IMR-90 (cell line): ENCODE measurements around the gene CDC42EP1. TPM values are rescaled to one million over a fixed set of nuclear protein-coding genes. Genes with fewer than 3 reads are reported as not detected.
A peak's percentile ranks its signal among the peaks of the same experiment; 100 is the strongest.

Experiments
- ATAC-seq: fragments of 200-7000 bp; cut with Tn5 transposase; 2 replicates; pipeline ENCODE4 v1.9.1; 2020; ENCODE audit warnings: low read depth, mild to moderate bottlenecking, moderate library complexity
- BruUV-seq: library from RNA; stranded (reverse); fragments of 400-500 nt; replicated peaks from 2 replicates; lab custom pipeline; 2021; lab: Mats Ljungman, UMichigan
- CTCF ChIA-PET: fragments of 300-600 bp; formaldehyde crosslinking; extraction: SDS; loops from one replicate; lab custom pipeline; 2021; ENCODE audit warnings: antibody characterized with exemption; lab: Yijun Ruan, JAX
- POLR2A ChIA-PET: fragments of 300-600 bp; sonication (Branson Sonifier 250); formaldehyde crosslinking; loops from one replicate; lab custom pipeline; 2022; ENCODE audit warnings: antibody characterized with exemption; ENCODE audit not compliant: unreplicated experiment; lab: Charles Lee
- DNase-seq: peaks from one replicate; pipeline ENCODE4 v3.0.0; 2013
- H2AFZ ChIP-seq: replicated peaks from 2 replicates; pipeline ENCODE3; 2013; ENCODE audit warnings: low read length, mild to moderate bottlenecking; ENCODE audit not compliant: poor library complexity
- H2AK5ac ChIP-seq: 2 replicates; pipeline ENCODE4 v1.6.1; 2013; ENCODE audit warnings: low read depth, low read length, inconsistent platforms
- H2AK9ac ChIP-seq: replicated peaks from 2 replicates; pipeline ENCODE3; 2013; ENCODE audit warnings: mild to moderate bottlenecking, low read depth, low read length, moderate library complexity; ENCODE audit not compliant: poor library complexity
- H2BK120ac ChIP-seq: 2 replicates; pipeline ENCODE4 v1.6.1; 2013; ENCODE audit warnings: low read depth, low read length, inconsistent platforms
- H2BK15ac ChIP-seq: 3 replicates; pipeline ENCODE4 v1.6.1; 2013; ENCODE audit warnings: low read depth, low read length, inconsistent platforms
- H2BK20ac ChIP-seq: 2 replicates; pipeline ENCODE4 v1.6.1; 2013; ENCODE audit warnings: low read depth, mild to moderate bottlenecking, inconsistent platforms, low read length, moderate library complexity
- H2BK5ac ChIP-seq: 2 replicates; pipeline ENCODE4 v1.6.1; 2013; ENCODE audit warnings: mild to moderate bottlenecking, low read depth, low read length, inconsistent platforms; ENCODE audit not compliant: poor library complexity, severe bottlenecking
- H3K14ac ChIP-seq: replicated peaks from 2 replicates; pipeline ENCODE4 v1.6.1; 2013; ENCODE audit warnings: low read depth, low read length, inconsistent platforms
- H3K18ac ChIP-seq: 2 replicates; pipeline ENCODE4 v1.6.1; 2013; ENCODE audit warnings: low read depth, low read length, control low read depth
- H3K23ac ChIP-seq: 2 replicates; pipeline ENCODE4 v1.6.1; 2013; ENCODE audit warnings: low read depth, low read length, inconsistent platforms
- H3K27ac ChIP-seq: 2 replicates; pipeline ENCODE4 v1.5.1; 2013; ENCODE audit warnings: mild to moderate bottlenecking, control low read depth, low read length; ENCODE audit not compliant: insufficient read depth
- H3K27me3 ChIP-seq: 2 replicates; pipeline ENCODE4 v1.6.1; 2013; ENCODE audit warnings: low read length; ENCODE audit not compliant: control insufficient read depth, insufficient read depth
- H3K36me3 ChIP-seq: 2 replicates; pipeline ENCODE4 v1.6.1; 2013; ENCODE audit warnings: low read length, mixed read lengths; ENCODE audit not compliant: control insufficient read depth, insufficient read depth
- H3K4ac ChIP-seq: 2 replicates; pipeline ENCODE4 v1.6.1; 2013; ENCODE audit warnings: low read depth, low read length, inconsistent platforms
- H3K4me1 ChIP-seq: 2 replicates; pipeline ENCODE4 v1.6.1; 2013; ENCODE audit warnings: low read length, mixed read lengths; ENCODE audit not compliant: control insufficient read depth, insufficient read depth
- H3K4me2 ChIP-seq: 2 replicates; pipeline ENCODE4 v1.6.1; 2013; ENCODE audit warnings: low read depth, mild to moderate bottlenecking, control low read depth, low read length, moderate library complexity
- H3K4me3 ChIP-seq: 2 replicates; pipeline ENCODE4 v1.5.1; 2013; ENCODE audit warnings: low read depth, mild to moderate bottlenecking, control low read depth, low read length, moderate library complexity; ENCODE audit not compliant: insufficient read depth
- H3K56ac ChIP-seq: 2 replicates; pipeline ENCODE4 v1.6.1; 2013; ENCODE audit warnings: low read length, inconsistent platforms; ENCODE audit not compliant: insufficient read depth; ENCODE audit errors: extremely low read depth
- H3K79me1 ChIP-seq, 2 experiments: 2 replicates each; pipeline ENCODE4 v1.6.1; 2013; ENCODE audit warnings: low read length in 2 of 2, inconsistent platforms in 1 of 2, low read depth in 1 of 2
- H3K9ac ChIP-seq: 2 replicates; pipeline ENCODE4 v1.6.1; 2013; ENCODE audit warnings: low read depth, low read length, control low read depth
- H3K9me1 ChIP-seq: 2 replicates; pipeline ENCODE4 v1.6.1; 2013; ENCODE audit warnings: low read length, inconsistent platforms; ENCODE audit not compliant: insufficient read depth
- H3K9me3 ChIP-seq: 2 replicates; pipeline ENCODE4 v1.6.1; 2013; ENCODE audit warnings: low read length; ENCODE audit not compliant: control insufficient read depth, insufficient read depth
- H4K20me1 ChIP-seq: 2 replicates; pipeline ENCODE4 v1.6.1; 2013; ENCODE audit warnings: low read length, inconsistent platforms; ENCODE audit not compliant: insufficient read depth
- H4K5ac ChIP-seq: 2 replicates; pipeline ENCODE4 v1.6.1; 2013; ENCODE audit warnings: mild to moderate bottlenecking, low read depth, low read length, control low read depth
- H4K8ac ChIP-seq, 2 experiments: 2 replicates each; pipeline ENCODE4 v1.6.1; 2013; ENCODE audit warnings: low read depth in 2 of 2, low read length in 2 of 2, control low read depth in 1 of 2, inconsistent platforms in 1 of 2
- H4K91ac ChIP-seq: 2 replicates; pipeline ENCODE4 v1.6.1; 2013; ENCODE audit warnings: low read depth, low read length, inconsistent platforms; ENCODE audit not compliant: insufficient read depth
- BHLHE40 ChIP-seq: fragments of 150-350 bp; IDR thresholded peaks from 2 replicates; pipeline ENCODE4 v1.6.1; 2016; ENCODE audit warnings: mild to moderate bottlenecking, low read depth, low read length
- CEBPB ChIP-seq: IDR thresholded peaks from 2 replicates; pipeline ENCODE4 v1.6.1; 2012; ENCODE audit warnings: low read depth, low read length, improper control_type of control experiment
- CHD1 ChIP-seq: IDR thresholded peaks from 2 replicates; pipeline ENCODE4 v1.6.1; 2012; ENCODE audit warnings: low read depth, low read length, improper control_type of control experiment
- CTCF ChIP-seq: conservative IDR thresholded peaks from 2 replicates; pipeline ENCODE4 v1.5.1; 2012; ENCODE audit warnings: mild to moderate bottlenecking, low read depth, low read length, improper control_type of control experiment
- ELK1 ChIP-seq: fragments of 150-350 bp; IDR thresholded peaks from 2 replicates; pipeline ENCODE4 v1.6.1; 2016; ENCODE audit warnings: low read depth, mild to moderate bottlenecking, low read length, moderate library complexity, borderline replicate concordance
- FOS ChIP-seq: fragments of 150-350 bp; IDR thresholded peaks from 2 replicates; pipeline ENCODE4 v1.6.1; 2016; ENCODE audit warnings: low read depth, low read length
- MAZ ChIP-seq: IDR thresholded peaks from 2 replicates; pipeline ENCODE4 v1.6.1; 2012; ENCODE audit warnings: low read depth, mild to moderate bottlenecking, low read length, improper control_type of control experiment, moderate library complexity, borderline replicate concordance
- MXI1 ChIP-seq: IDR thresholded peaks from 2 replicates; pipeline ENCODE4 v1.6.1; 2012; ENCODE audit warnings: low read depth, mild to moderate bottlenecking, low read length, moderate library complexity, borderline replicate concordance
- NFE2L2 ChIP-seq: fragments of 150-350 bp; IDR thresholded peaks from 2 replicates; pipeline ENCODE4 v1.6.1; 2016; ENCODE audit warnings: low read depth, mild to moderate bottlenecking, low read length
- POLR2A ChIP-seq: IDR thresholded peaks from 2 replicates; pipeline ENCODE4 v1.6.1; 2012; ENCODE audit warnings: mild to moderate bottlenecking, low read depth, low read length
- RAD21 ChIP-seq: IDR thresholded peaks from 2 replicates; pipeline ENCODE4 v1.6.1; 2012; ENCODE audit warnings: low read length, improper control_type of control experiment
- RCOR1 ChIP-seq: IDR thresholded peaks from 2 replicates; pipeline ENCODE4 v1.6.1; 2012; ENCODE audit warnings: mild to moderate bottlenecking, low read length, improper control_type of control experiment; ENCODE audit not compliant: insufficient replicate concordance
- RFX5 ChIP-seq: IDR thresholded peaks from 2 replicates; pipeline ENCODE4 v1.8.0; 2012; ENCODE audit warnings: low read depth, mild to moderate bottlenecking, low read length, moderate library complexity
- SMC3 ChIP-seq: fragments of 150-350 bp; IDR thresholded peaks from 2 replicates; pipeline ENCODE4 v1.6.1; 2016; ENCODE audit warnings: low read depth, mild to moderate bottlenecking, antibody characterized with exemption, low read length, moderate library complexity
- USF2 ChIP-seq: fragments of 150-350 bp; IDR thresholded peaks from 2 replicates; pipeline ENCODE4 v1.6.1; 2017; ENCODE audit warnings: mild to moderate bottlenecking, antibody characterized with exemption, low read length, low read depth
- WGBS, 2 experiments: methylation state at CpG; one replicate each; pipeline versions ENCODE4 v1.1.5 to v1.1.7; 2013; ENCODE audit warnings: missing lambda C conversion rate in 2 of 2; ENCODE audit not compliant: insufficient read length in 1 of 2; ENCODE audit errors: extremely low coverage in 2 of 2; 5-methylcytosine and 5-hydroxymethylcytosine counted together
- dilution Hi-C: fragments of 300-500 bp; cut with HindIII; formaldehyde crosslinking; loops from one replicate; pipeline ENCODE4 v1.14.3; 2018; ENCODE audit warnings: low sequenced_read_pairs; ENCODE audit not compliant: unreplicated experiment
- in situ Hi-C: fragments of 300-500 bp; cut with MboI; formaldehyde crosslinking; loops from 3 replicates; pipeline ENCODE4 v1.14.3; 2019; ENCODE audit warnings: low sequenced_read_pairs, inconsistent platforms, mixed read lengths
- intact Hi-C: fragments of 100-400 bp; cut with micrococcal nuclease; formaldehyde crosslinking; loops from 2 replicates; pipeline ENCODE4 v1.10.0; 2022
- polyA plus RNA-seq, 3 experiments: library from polyadenylated mRNA; depleted of rRNA; stranded (reverse); fragments of >200 nt; gene quantifications; 2 replicates each; pipeline ENCODE4 v1.2.3, GENCODE V29; 2012; ENCODE audit warnings: low replicate concordance in 1 of 3
- total RNA-seq: library from RNA; depleted of rRNA; stranded (reverse); fragments of >200 nt; gene quantifications from 2 replicates; pipeline ENCODE4 v1.2.3, GENCODE V29; 2012

The CDC42EP1 gene
- total and polyA plus RNA-seq, 2 of the 4 experiments (the other 2 are of a cell fraction) = 4.7 to 47.3 TPM

- H3K27me3 ChIP-seq = no peaks in the 10 kb centered on the region
- H2BK20ac ChIP-seq = no peak overlapping the region
- peaks cover 20 to 81% of the 10 kb centered on the region in 2 experiments; a peak in 3 of 4 replicates for H3K79me1 ChIP-seq
- 33% methylated on average over 1 of the region's 7 CpGs; no CpG with 5 or more reads in 1 of the 2 experiments for WGBS, 2 experiments
- CTCF ChIA-PET = interaction anchor here (0.9 to 1.7 kb wide), 4 partner anchors 15 to 28 kb away, joined by 3 to 7 read pairs (median 4); no protein-coding TSS in a partner anchor
- no peak overlapping the region for H2BK120ac ChIP-seq
- H2BK5ac ChIP-seq = peak overlapping the region; percentile 56
- ATAC-seq (no peak), DNase-seq (peak; percentile 49)
- H3K4me1 ChIP-seq = peaks cover 33% of the 10 kb centered on the region
- H4K8ac ChIP-seq = peak overlapping the region in 1 of 2 experiments; percentile 39; a peak in 1 of 4 replicates
- no TSS peak for BruUV-seq
- H3K36me3 ChIP-seq = peaks cover 43% of the 10 kb centered on the region
- H2AK5ac ChIP-seq = peak overlapping the region; percentile 86; the same call in 1 of the 2 replicates
- no peak overlapping the region; the same call in 1 of the 2 replicates for H4K5ac ChIP-seq
- H2BK15ac ChIP-seq = no peak overlapping the region
- no peak overlapping the region for H2AFZ ChIP-seq
- no peak overlapping the region for H4K91ac ChIP-seq
- in situ Hi-C loops = no loop called here
- H3K4me2 ChIP-seq = peak overlapping the region; percentile 68
- H3K4me3 ChIP-seq = no peak overlapping the region
- H3K56ac ChIP-seq = no peak overlapping the region
- POLR2A ChIA-PET = no interaction called here
- dilution Hi-C loops = no loop called here
- H3K9me3 ChIP-seq = no peaks in the 10 kb centered on the region
- peaks cover 82% of the 10 kb centered on the region for H4K20me1 ChIP-seq
- H2AK9ac ChIP-seq = peak overlapping the region; percentile 25
- peak overlapping the region; percentile 10; the same call in 1 of the 2 replicates for H3K9ac ChIP-seq
- H3K9me1 ChIP-seq = peaks cover 21% of the 10 kb centered on the region
- peak overlapping the region; percentile 71 for H3K27ac ChIP-seq
- H3K23ac ChIP-seq = peak overlapping the region; percentile 19
- H3K4ac ChIP-seq = peak overlapping the region; percentile 34
- no peak overlapping the region for H3K18ac ChIP-seq
- peak overlapping the region; percentile 55 for H3K14ac ChIP-seq
- intact Hi-C loops = no loop called here
- TF ChIP-seq RFX5 = no peak
- TF ChIP-seq CTCF = no peak
- no peak for TF ChIP-seq RCOR1
- no peak for TF ChIP-seq MXI1
- TF ChIP-seq NFE2L2 = no peak
- no peak for TF ChIP-seq BHLHE40
- no peak for TF ChIP-seq RAD21
- no peak for TF ChIP-seq MAZ
- no peak for TF ChIP-seq SMC3
- TF ChIP-seq USF2 = no peak
- no peak for TF ChIP-seq FOS
- TF ChIP-seq CEBPB = no peak
- no peak for TF ChIP-seq ELK1
- no peak for TF ChIP-seq CHD1
- TF ChIP-seq POLR2A = no peak
Observed at GRCh38 chr22:37564111-37564711, 3.9 kb downstream of the CDC42EP1 start.
